SW 1271 (cell line): ENCODE data around the gene SELENOF.
"Not testable (repeated sequence)": the region's sequence is repeated elsewhere in the genome, so short reads cannot be mapped to it uniquely, and the experiment has no call there.

Experiments used
- DNase-seq, 2 experiments: peaks; one replicate each; lab custom pipeline; 2025; lab: John Stamatoyannopoulos, UW

The SELENOF gene

DNA sequence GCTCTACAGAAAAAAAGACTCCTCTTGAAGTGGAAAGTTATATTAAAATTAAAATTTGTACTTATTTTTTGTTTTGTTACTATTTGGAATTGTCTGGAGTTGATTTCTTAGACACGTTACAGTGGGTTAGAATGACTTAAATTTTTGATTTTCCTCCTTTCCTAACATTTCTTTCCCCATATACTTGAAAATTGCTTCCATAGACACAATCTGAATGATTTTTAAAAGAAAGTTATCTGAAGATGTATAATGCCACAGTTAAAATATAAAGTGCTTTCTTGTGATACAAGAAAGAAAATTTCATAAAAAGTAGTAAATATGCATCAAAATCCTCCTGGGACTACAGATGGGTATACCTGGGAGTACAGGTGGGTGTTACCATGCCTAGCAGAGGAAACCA lies 2.8 kb upstream of the SELENOF start:
- no peak for DNase-seq

GRCh38 chr1:86915737-86916235 lies 1.9 kb upstream of the SELENOF start:
- DNase-seq: no peak

GRCh38 chr1:86914998-86915736 lies 1.2 kb upstream of the SELENOF start:
- peak in 1 of 2 experiments; percentile 47 for DNase-seq

DNA sequence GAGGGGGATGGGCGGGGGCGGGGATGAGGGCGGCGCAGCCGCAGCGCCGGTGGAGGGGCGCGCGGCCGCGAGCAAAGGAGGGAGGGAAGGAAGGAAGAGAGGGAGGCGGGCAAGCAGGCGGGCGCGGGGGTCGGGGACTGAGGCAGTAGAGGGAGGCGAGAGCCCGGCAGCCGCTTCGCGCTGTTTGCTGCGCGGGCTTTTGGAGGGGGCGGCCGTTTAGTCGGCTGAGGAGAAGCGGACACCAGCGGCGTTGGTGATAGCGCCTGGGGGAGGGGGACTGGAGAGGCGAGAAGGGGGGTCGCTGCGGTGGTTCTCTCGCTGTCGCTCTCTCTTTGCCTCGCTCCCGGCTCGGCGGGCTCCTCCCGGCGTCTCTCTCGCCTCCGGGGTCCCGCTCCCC lies 673 bp upstream of the SELENOF start, which contains the start of gene HS2ST1:
Gene HS2ST1, plus strand, starts transcription at position 35 of the 397 bp plus-strand sequence.
- no peak for DNase-seq

DNA sequence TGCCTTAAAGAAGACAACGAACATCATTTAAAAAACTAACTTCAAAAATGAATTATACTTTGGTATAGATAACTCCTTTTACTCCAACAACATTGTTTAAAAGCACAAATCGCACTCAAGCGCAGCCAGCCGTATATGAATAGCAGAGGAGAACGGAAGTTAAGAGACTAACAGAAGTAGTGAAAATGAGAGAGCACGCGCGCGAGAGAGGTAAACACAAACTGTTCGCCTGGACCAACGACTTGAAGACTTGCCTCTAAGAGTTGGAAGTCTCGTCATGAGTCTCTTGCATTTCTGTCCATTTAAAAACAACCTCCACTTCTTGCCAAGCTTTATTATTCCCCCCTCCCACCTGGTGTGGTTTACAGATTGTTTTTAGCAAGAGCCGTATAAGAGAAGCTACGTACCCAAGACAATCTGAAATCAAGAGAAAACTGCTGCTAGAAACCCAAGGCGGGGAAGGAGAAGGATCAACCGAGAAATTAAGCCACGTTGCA lies 479 bp downstream of the SELENOF start:
- DNase-seq: peak in 1 of 2 experiments; percentile 23

- no peak for DNase-seq
Observed at GRCh38 chr1:86912281-86912900, 1.5 kb downstream of the SELENOF start.

DNA sequence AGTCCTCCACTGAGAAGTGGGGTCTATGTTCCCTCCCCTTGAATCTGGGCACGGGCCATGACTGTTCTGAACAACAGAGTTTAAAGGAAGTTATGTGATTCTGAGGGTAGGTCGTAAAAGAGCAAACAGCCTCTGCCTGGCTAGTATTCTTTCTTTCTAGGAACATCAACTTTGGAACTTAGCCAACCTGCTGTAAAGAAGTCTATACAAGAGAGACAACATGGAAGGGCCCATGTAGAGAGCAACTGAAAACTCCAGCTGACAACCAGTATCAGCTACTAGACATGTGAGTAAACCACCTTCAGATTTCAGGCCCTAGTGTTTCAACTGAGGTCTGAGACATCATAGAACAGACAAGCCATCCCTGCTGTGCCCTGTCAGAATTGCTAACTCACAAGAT lies 7.5 kb downstream of the SELENOF start:
- DNase-seq: no peak

DNA sequence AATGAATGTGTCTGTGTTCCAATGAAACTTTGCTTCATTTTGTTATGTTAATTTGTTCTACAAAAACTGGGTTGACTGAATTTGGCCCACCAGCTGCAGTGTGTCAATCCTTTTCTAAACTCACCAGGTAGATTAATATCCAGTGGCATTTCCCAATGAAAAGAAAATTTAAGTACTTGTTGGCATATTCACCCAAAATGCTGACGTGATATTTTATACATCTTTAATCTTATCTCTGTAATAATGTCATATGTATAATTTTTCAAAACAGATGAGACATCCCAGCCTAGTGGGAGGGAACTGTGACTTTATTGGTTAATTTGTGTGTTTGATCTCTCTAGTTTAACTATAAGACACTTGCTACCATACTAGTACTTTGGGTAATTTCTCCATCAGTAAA lies 8.1 kb downstream of the SELENOF start:
- no peak for DNase-seq

DNA sequence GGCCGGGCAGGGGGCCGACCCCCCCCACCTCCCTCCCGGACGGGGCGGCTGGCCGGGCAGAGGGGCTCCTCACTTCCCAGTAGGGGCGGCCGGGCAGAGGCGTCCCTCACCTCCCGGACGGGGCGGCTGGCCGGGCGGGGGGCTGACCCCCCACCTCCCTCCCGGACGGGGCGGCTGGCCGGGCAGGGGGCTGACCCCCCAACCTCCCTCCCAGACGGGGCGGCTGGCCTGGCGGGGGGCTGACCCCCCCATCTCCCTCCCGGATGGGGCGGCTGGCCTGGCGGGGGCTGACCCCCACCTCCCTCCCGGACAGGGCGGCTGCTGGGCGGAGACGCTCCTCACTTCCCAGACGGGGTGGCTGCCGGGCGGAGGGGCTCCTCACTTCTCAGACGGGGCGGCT lies 14.5 kb downstream of the SELENOF start:
- DNase-seq: not testable (repeated sequence)

DNA sequence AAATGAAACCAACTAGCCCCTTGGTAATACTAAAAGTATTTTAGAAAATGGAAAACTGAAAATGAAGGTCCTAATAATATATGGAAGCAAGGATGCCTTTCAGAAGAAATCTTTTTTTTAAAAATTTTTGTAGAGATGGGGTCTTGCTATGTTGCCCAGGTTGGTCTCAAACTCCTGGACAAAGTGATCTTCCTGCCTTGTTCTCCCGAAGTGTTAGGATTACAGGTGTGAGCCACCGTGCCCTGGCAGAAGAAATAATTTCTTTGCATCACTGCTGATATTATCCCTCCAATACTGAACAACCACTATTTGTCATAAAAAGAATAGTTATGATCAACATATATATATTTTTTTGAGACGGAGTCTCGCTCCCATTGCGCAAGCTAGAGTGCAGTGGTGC lies 25.6 kb downstream of the SELENOF start:
- DNase-seq: no peak

- no peak for DNase-seq
Observed at GRCh38 chr1:86887479-86888162, 26.3 kb downstream of the SELENOF start.

DNA sequence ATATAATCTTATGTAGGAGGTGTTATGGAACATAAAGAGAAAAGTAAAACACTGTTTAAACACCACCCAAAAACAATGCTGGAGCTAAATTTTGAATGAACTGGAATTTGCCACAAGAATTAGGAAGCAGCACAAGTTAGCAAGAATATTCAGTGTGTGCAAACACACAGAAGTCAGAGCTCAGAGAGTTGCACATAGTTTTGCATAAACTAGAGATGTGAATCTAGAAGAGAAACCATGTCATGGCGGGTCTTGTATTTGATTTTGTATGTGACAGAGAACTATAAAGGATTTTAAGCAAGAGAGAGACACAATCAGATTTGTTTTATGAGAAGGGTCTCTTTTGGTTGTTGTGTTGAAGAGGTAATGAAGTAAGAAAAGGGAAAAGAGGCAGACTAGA lies 38.2 kb downstream of the SELENOF start:
- DNase-seq: no peak

- DNase-seq: no peak
Observed at GRCh38 chr1:86872086-86872485, 41.8 kb downstream of the SELENOF start.

DNA sequence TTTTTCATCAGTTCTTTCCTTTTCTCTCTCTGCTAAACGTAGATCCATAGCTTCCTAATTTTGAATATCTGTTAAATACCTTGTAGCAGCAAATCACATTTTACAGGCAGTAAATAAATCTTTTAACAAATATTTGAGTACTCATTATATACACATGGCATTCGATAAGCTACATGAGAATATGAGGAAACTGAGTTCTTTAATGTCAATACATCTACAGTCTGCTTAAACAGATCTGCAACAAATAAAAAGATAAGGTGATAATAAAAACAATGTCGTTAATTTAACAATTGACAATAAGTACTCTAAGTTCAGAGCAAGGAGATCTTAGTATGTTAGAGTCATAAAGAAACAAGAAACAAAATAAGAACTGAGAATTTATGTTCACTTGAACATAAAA lies 42.9 kb downstream of the SELENOF start:
- no peak for DNase-seq

GRCh38 chr1:86868477-86868876 lies 45.4 kb downstream of the SELENOF start:
- no peak for DNase-seq

GRCh38 chr1:86867278-86867677 lies 46.6 kb downstream of the SELENOF start:
- DNase-seq: not testable (repeated sequence)

- no peak for DNase-seq
Observed at GRCh38 chr1:86866665-86867064, 47.3 kb downstream of the SELENOF start.

GRCh38 chr1:86865973-86866637 lies 47.8 kb downstream of the SELENOF start:
- no peak for DNase-seq

GRCh38 chr1:86862920-86863319 lies 51.0 kb downstream of the SELENOF start:
- no peak for DNase-seq

DNA sequence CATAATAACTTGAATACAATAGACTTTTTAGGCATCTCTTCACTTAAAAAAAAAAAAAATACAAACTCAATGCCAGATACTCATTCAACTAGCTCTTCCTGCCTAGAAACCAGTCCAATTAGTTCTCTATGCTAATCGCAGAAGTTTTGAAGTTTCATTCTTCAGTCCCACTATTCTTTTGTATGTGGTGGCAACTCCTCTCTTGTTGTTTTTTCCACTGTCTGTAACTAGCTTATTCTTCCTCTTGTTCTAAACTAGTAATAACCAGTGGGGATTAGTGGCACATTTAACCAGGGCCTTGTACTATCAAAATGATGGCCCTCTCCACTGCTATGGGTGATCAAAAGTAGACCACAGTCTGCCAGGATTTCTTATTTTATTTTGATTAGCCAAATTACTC lies 52.5 kb downstream of the SELENOF start:
- DNase-seq: no peak

GRCh38 chr1:86860424-86860823 lies 53.5 kb downstream of the SELENOF start:
- no peak for DNase-seq

GRCh38 chr1:86860020-86860419 lies 53.9 kb downstream of the SELENOF start:
- no peak for DNase-seq
